Keratinocyte (primary cell): ENCODE data around the gene WRAP73. TPM values are rescaled to one million over a fixed set of nuclear protein-coding genes. Genes with fewer than 3 reads are reported as not detected.

Experiments
- DNase-seq: peaks from one replicate; pipeline ENCODE4 v3.0.0-alpha.2; 2011; ENCODE audit warnings: low read depth, missing footprints, low spot score
- FAIRE-seq: peaks from 2 replicates; lab custom pipeline; 2011; peaks lifted over from hg19 to GRCh38; lab: Jason Lieb, UNC
- H2AFZ ChIP-seq: 2 replicates; pipeline ENCODE4 v1.6.0; 2012; ENCODE audit warnings: low read length, control low read depth, inconsistent platforms; ENCODE audit not compliant: control insufficient read depth
- H3K27ac ChIP-seq: 2 replicates; pipeline ENCODE4 v1.5.1; 2011; ENCODE audit warnings: low read length; ENCODE audit not compliant: control insufficient read depth, insufficient read depth
- H3K27me3 ChIP-seq: 3 replicates; pipeline ENCODE4 v1.6.0; 2011; ENCODE audit warnings: low read length; ENCODE audit not compliant: control insufficient read depth, insufficient read depth; ENCODE audit errors: extremely low read depth
- H3K36me3 ChIP-seq, 2 experiments: 2 replicates in 1 of 2; 3 replicates in 1 of 2; pipeline ENCODE4 v1.5.1; 2011; ENCODE audit warnings: low read length in 2 of 2, mild to moderate bottlenecking in 1 of 2; ENCODE audit not compliant: control insufficient read depth in 2 of 2, insufficient read depth in 2 of 2; ENCODE audit errors: extremely low read depth in 1 of 2
- H3K4me1 ChIP-seq: 3 replicates; pipeline ENCODE4 v1.5.1; 2011; ENCODE audit warnings: low read length; ENCODE audit not compliant: control insufficient read depth, insufficient read depth; ENCODE audit errors: extremely low read depth
- H3K4me2 ChIP-seq: 3 replicates; pipeline ENCODE4 v1.6.0; 2011; ENCODE audit warnings: low read depth, low read length; ENCODE audit not compliant: control insufficient read depth, insufficient read depth; ENCODE audit errors: extremely low read depth
- H3K4me3 ChIP-seq, 3 experiments: fragments of 200-600 bp in 1 of 3; sonication (generic) in 1 of 3; 2 replicates in 2 of 3; 3 replicates in 1 of 3; pipeline ENCODE4 v1.5.1; 2011 to 2016; ENCODE audit warnings: low read length in 3 of 3, mild to moderate bottlenecking in 3 of 3, control low read depth in 2 of 3, inconsistent platforms in 1 of 3, low read depth in 1 of 3, mixed read lengths in 1 of 3, mixed run types in 1 of 3, moderate library complexity in 1 of 3; ENCODE audit not compliant: control insufficient read depth in 2 of 3, insufficient read depth in 2 of 3; ENCODE audit errors: extremely low read depth in 1 of 3
- H3K79me2 ChIP-seq: 2 replicates; pipeline ENCODE4 v1.6.0; 2012; ENCODE audit warnings: low read length; ENCODE audit not compliant: control insufficient read depth, insufficient read depth
- H3K9ac ChIP-seq: 3 replicates; pipeline ENCODE4 v1.6.0; 2011; ENCODE audit warnings: low read length; ENCODE audit not compliant: control insufficient read depth, insufficient read depth; ENCODE audit errors: extremely low read depth
- H3K9me1 ChIP-seq: 3 replicates; pipeline ENCODE4 v1.6.0; 2011; ENCODE audit warnings: low read length; ENCODE audit not compliant: control insufficient read depth, insufficient read depth; ENCODE audit errors: extremely low read depth
- H3K9me3 ChIP-seq: 2 replicates; pipeline ENCODE4 v1.5.1; 2012; ENCODE audit warnings: low read depth, low read length; ENCODE audit not compliant: control insufficient read depth
- H4K20me1 ChIP-seq: 3 replicates; pipeline ENCODE4 v1.6.0; 2011; ENCODE audit warnings: low read length; ENCODE audit not compliant: control insufficient read depth, insufficient read depth; ENCODE audit errors: extremely low read depth
- CTCF ChIP-seq, 3 experiments: IDR thresholded peaks in 1 of 3; conservative IDR thresholded peaks in 1 of 3; optimal IDR thresholded peaks in 1 of 3; 2 replicates in 2 of 3; 3 replicates in 1 of 3; pipeline versions ENCODE3 to v1.5.1; 2011; ENCODE audit warnings: low read length in 3 of 3, mild to moderate bottlenecking in 3 of 3, moderate library complexity in 2 of 3, control low read depth in 1 of 3, inconsistent platforms in 1 of 3; ENCODE audit not compliant: insufficient read depth in 2 of 3; ENCODE audit errors: extremely low read depth in 1 of 3
- EZH2 ChIP-seq: IDR thresholded peaks from one replicate; pipeline ENCODE4 v1.6.1; 2012; ENCODE audit warnings: inconsistent platforms, mild to moderate bottlenecking, low read length, moderate library complexity
- dilution Hi-C: fragments of 300-500 bp; cut with MboI; formaldehyde crosslinking; loops from one replicate; pipeline ENCODE4 v1.7.0; 2020; ENCODE audit warnings: low sequenced_read_pairs; ENCODE audit not compliant: extremely low pct_ligation_motif_present
- polyA plus RNA-seq, 5 experiments: library from polyadenylated mRNA; depleted of rRNA in 3 of 5; stranded (reverse) in 3 of 5; stranded (forward) in 1 of 5; unstranded in 1 of 5; fragments of >200 nt; gene quantifications; 1 replicate in 1 of 5; 2 replicates in 3 of 5; 3 replicates in 1 of 5; pipeline versions ENCODE4 v1.2.1 to v1.2.3, GENCODE V29; 2011 to 2012; ENCODE audit warnings: missing spikeins in 2 of 5, low read depth in 1 of 5, low replicate concordance in 1 of 5

Gene WRAP73
- polyA plus RNA-seq, 1 donor (not counting 4 experiments of a cell fraction or from before 2014, with no cell fraction given) = 18.9 TPM

- H3K27me3 ChIP-seq = no peaks in the 10 kb centered on the region
- no peaks in the 10 kb centered on the region for H3K9me3 ChIP-seq
- H3K36me3 ChIP-seq = peaks cover 0 to 7% of the 10 kb centered on the region in 2 experiments
- H3K4me2 ChIP-seq = no peak overlapping the region
- DNase-seq = no peak
- no peak for FAIRE-seq
- no peak overlapping the region for H2AFZ ChIP-seq
- dilution Hi-C loops = loop anchor here (25.0 kb wide), 1 partner anchor 108 kb away; no protein-coding TSS in a partner anchor
- H3K9me1 ChIP-seq = no peaks in the 10 kb centered on the region
- H3K9ac ChIP-seq = no peak overlapping the region
- peaks cover 6% of the 10 kb centered on the region for H3K79me2 ChIP-seq
- TF ChIP-seq EZH2 (no peak), CTCF (optimal IDR thresholded peaks at IDR 0.05 in 1 of 3, IDR thresholded peaks at IDR 0.05 in 1 of 3, conservative IDR thresholded peaks at IDR 0.05 in 1 of 3; ENCODE audit: extremely low read depth in 1 of 3, insufficient read depth in 2 of 3, low read length in 3 of 3) (no peak)
- no peaks in the 10 kb centered on the region for H4K20me1 ChIP-seq
- H3K4me1 ChIP-seq = peaks cover 8% of the 10 kb centered on the region
- no peak overlapping the region for H3K27ac ChIP-seq
- no peak overlapping the region for H3K4me3 ChIP-seq
Observed at GRCh38 chr1:3645247-3645646, 4.7 kb downstream of the WRAP73 start.

GRCh38 chr1:3644273-3644672 lies 5.6 kb downstream of the WRAP73 start:
- H3K4me1 ChIP-seq = peaks cover 7% of the 10 kb centered on the region
- no peaks in the 10 kb centered on the region for H3K27me3 ChIP-seq
- FAIRE-seq (no peak), DNase-seq (no peak)
- H3K4me2 ChIP-seq = no peak overlapping the region
- H3K9me1 ChIP-seq = no peaks in the 10 kb centered on the region
- H3K4me3 ChIP-seq = no peak overlapping the region
- H3K36me3 ChIP-seq = peaks cover 0 to 11% of the 10 kb centered on the region in 2 experiments
- H3K9ac ChIP-seq = no peak overlapping the region
- TF ChIP-seq CTCF (optimal IDR thresholded peaks at IDR 0.05 in 1 of 3, IDR thresholded peaks at IDR 0.05 in 1 of 3, conservative IDR thresholded peaks at IDR 0.05 in 1 of 3; ENCODE audit: extremely low read depth in 1 of 3, insufficient read depth in 2 of 3, low read length in 3 of 3) (no peak), EZH2 (no peak)
- H3K79me2 ChIP-seq = peaks cover 4% of the 10 kb centered on the region
- no peak overlapping the region for H2AFZ ChIP-seq
- H3K27ac ChIP-seq = no peak overlapping the region
- no peaks in the 10 kb centered on the region for H3K9me3 ChIP-seq
- no peaks in the 10 kb centered on the region for H4K20me1 ChIP-seq
- dilution Hi-C loops = loop anchor here (25.0 kb wide), 1 partner anchor 107 kb away; no protein-coding TSS in a partner anchor
